Tongue (tissue), 2 donors: Measurements from ENCODE around the gene KPRP. TPM values are rescaled to one million over a fixed set of nuclear protein-coding genes. Genes with fewer than 3 reads are reported as not detected.

ENCODE experiments used
- DNase-seq: peaks from one replicate; pipeline ENCODE4 v3.0.0-alpha.2; 2015
- total RNA-seq: library from RNA; depleted of rRNA; stranded (reverse); fragments of >200 nt; gene quantifications from one replicate; pipeline ENCODE4 v1.2.3, GENCODE V29; 2014

Gene KPRP
- total RNA-seq, 1 donor from 2014 or later: 0.21 TPM

- DNase-seq: no peak
Observed at GRCh38 chr1:152770411-152770810, 12.6 kb downstream of the KPRP start.

- no peak for DNase-seq
Observed at GRCh38 chr1:152774875-152775274, 17.1 kb downstream of the KPRP start, which contains the start of gene LCE1F. TSS of gene LCE1F (plus strand) at chr1:152775140. CDS start at chr1:152776372, 1,232 bp downstream.

- no peak for DNase-seq
Observed at GRCh38 chr1:152776361-152776760, 18.5 kb downstream of the KPRP start.

DNA sequence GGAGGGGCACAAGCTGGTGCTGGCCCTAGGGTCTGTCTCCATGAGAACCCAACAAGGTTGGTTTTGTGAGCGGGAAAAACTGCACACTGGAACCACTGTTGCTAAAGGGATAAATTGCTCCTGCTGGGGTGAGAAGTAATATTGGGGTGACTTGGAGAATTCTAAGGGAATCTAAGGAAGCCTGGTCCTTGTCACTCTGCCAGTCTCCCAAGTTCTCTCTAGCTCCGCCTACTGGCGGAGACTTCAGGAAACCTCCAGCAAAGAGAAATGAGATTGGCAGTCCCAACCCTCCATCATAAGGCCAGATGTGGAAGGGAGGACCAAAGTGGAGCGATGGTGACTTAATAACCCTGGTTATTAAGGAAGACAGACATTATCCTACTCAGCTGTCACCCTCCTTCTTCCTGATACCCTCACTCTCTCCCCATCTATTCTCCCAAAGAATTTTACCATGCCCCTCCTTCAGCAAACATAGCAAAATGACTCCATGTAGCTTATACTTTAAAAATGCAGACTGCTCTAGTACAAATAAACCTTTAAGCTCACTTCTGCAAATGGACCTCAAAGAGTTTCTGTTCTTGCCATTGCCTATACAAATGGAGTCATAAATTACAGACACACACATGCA, 19.8 kb downstream of the KPRP start:
- no peak for DNase-seq

DNA sequence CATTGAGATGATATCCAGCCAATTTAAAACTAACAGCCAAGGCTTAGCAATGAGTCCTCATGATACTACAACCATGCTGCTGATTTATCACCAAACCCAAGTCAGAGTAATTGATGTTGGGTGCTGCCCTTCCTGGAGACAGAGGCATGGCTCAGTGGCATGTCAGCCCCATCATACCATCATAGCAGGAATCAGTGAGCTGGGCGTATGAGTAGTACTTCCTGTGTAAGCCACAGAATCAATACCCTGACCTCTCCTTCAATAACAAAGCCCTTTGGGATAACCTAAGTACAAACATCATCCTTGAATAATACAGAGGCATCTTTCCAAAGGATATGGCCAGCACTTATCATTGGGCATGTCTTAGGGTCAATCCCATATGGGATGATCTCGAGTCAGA, 25.3 kb downstream of the KPRP start:
- DNase-seq: no peak

DNA sequence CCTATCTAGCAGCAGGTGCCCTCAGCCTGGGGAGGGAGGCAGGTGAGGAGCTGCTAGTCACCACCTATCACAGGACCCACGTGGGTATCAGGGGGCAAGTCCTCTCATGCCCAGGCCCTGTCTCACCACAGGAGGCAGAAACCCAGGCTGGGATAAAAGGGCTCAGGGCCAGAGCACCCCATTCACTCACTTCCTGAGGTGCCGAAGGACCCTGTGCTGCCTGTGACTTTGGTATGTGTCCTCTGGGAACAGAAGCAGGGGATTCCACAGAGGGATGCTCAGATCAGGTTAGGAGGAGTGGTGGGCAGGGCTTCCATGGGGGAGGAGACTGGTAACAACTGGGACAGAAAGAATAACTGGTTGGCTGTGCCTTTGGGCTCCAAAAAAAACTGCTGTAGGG, 28.3 kb downstream of the KPRP start, which contains the start of gene LCE1E:
Gene LCE1E, plus strand, starts transcription at position 181 of the 400 bp plus-strand sequence. CDS start 1,043 bp downstream, outside the sequence.
- no peak for DNase-seq

DNA sequence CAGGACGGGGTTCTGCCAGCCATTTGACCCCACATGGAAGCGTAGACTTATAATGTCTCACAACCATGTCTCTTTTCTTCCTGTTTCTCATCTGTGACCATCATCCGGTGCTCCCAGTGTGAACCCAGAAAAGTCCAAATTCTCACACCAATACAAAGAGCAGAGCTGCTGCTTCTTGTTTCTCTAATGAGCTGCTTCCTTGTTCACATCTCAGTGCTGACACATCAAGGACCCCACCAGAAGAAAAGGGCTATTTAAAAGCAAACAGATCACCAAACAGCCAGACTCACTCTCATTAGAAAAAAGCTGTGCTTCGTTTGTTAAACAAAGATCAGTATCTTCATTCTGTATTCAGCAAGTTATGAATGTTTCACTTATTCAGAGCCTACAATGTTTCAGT, 37.9 kb downstream of the KPRP start:
- no peak for DNase-seq

DNA sequence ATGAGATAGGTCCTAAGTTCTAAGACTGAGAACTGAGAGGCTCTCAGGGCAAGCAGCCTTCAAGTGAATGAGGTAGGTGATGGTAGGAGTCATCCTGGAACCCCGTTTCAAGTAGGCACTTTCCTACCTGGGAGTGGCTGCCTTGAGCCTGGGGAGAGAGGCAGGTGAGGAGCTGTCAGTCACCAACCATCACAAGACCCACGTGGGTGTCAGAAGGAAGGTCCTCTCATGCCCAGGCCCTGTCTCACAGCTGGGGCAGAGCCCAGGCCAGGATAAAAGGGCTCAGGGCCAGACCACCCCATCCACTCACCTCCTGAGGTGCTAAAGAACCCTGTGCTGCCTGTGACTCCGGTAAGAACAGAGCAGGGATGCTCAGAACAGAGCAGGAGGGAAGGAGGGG, 38.6 kb downstream of the KPRP start, which contains the start of gene LCE1D:
Gene LCE1D, plus strand, starts transcription at position 301 of the 400 bp plus-strand sequence. CDS start 1,074 bp downstream, outside the sequence.
- DNase-seq: no peak

GRCh38 chr1:152801333-152801732, 43.5 kb downstream of the KPRP start:
- no peak for DNase-seq

DNA sequence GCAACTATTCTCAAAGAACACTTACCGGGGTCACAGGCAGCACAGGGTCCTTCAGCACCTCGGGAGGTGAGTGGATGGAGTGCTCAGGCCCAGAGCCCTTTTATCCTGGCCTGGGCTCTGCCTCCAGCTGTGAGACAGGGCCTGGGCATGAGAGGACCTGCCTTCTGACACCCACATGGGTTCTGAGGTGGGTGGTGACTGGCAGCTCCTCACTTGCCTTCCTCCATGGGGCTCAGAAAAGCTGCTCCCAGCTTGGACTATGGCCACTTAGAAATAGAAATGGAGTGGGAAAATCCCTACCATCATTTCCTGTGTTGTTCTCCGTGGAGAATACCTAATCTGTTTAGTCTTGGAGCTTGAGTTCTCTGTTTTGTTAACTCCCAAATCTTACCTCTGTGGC, 48.8 kb downstream of the KPRP start, which contains the start of gene LCE1C:
Gene LCE1C, minus strand, starts transcription at position 76 of the 400 bp plus-strand sequence. CDS start 1,173 bp downstream, outside the sequence.
- DNase-seq: no peak

DNA sequence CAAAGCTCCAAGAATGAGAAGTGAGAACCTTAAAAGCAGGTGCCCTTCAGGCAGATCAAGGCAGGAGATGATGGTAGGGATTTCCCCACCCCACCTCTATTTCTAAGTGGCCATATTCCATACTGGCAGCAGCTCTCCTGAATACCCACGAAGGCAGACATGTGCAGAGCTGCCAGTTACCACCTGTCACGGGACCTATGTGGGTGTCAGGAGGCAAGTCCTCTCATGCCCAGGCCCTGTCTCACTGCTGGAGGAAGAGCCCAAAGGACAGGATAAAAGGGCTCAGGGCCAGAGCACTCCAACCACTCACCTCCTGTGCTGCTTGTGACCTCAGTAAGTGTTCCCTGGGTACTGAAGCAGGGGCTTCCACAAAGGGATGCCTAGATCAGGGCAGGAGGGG, 53.2 kb downstream of the KPRP start:
- DNase-seq: no peak

Other genes starting within 250 kb of the KPRP start
- gene LCE5A, start 247.2 kb upstream of the KPRP start, total RNA-seq: not detected
- 4.0 TPM for gene CRCT1, start 243.5 kb upstream of the KPRP start, total RNA-seq
- not detected for gene LCE3E, start 191.2 kb upstream of the KPRP start, total RNA-seq
- gene LCE3D, start 177.5 kb upstream of the KPRP start, total RNA-seq: not detected
- gene LCE3C, start 157.8 kb upstream of the KPRP start, total RNA-seq: not detected
- not detected for gene LCE3B, start 144.2 kb upstream of the KPRP start, total RNA-seq
- not detected for gene LCE3A, start 134.9 kb upstream of the KPRP start, total RNA-seq
- gene LCE2D, start 94.6 kb upstream of the KPRP start, total RNA-seq: not detected
- not detected for gene LCE2C, start 82.7 kb upstream of the KPRP start, total RNA-seq
- not detected for gene LCE2B, start 71.9 kb upstream of the KPRP start, total RNA-seq
- not detected for gene LCE2A, start 59.7 kb upstream of the KPRP start, total RNA-seq
- not detected for gene LCE4A, start 49.9 kb upstream of the KPRP start, total RNA-seq
- not detected for gene LCE1F, start 17.1 kb downstream of the KPRP start, total RNA-seq
- gene LCE1E, start 28.2 kb downstream of the KPRP start, total RNA-seq: not detected
- gene LCE1D, start 38.7 kb downstream of the KPRP start, total RNA-seq: not detected
- not detected for gene LCE1C, start 48.6 kb downstream of the KPRP start, total RNA-seq
- not detected for gene LCE1B, start 53.9 kb downstream of the KPRP start, total RNA-seq
- not detected for gene LCE1A, start 69.4 kb downstream of the KPRP start, total RNA-seq
- gene LCE6A, start 84.8 kb downstream of the KPRP start, total RNA-seq: not detected
- not detected for gene LCE7A, start 102.0 kb downstream of the KPRP start, total RNA-seq
- not detected for gene SMCP, start 120.3 kb downstream of the KPRP start, total RNA-seq
- gene IVL, start 150.5 kb downstream of the KPRP start, total RNA-seq: 7.7 TPM
- not detected for gene SPRR5, start 189.2 kb downstream of the KPRP start, total RNA-seq
- gene SPRR4, start 212.6 kb downstream of the KPRP start, total RNA-seq: not detected
- not detected for gene SPRR1A, start 226.1 kb downstream of the KPRP start, total RNA-seq
- 58.0 TPM for gene SPRR3, start 243.7 kb downstream of the KPRP start, total RNA-seq